Vagina (tissue), 2 donors: ENCODE data around the gene ANKEF1.

Source experiments
- POLR2A ChIP-seq, 2 donors: fragments of 450-650 bp; IDR thresholded peaks; one replicate each; pipeline ENCODE4 v1.6.1; 2017; ENCODE audit warnings: antibody characterized with exemption in 2 of 2, mild to moderate bottlenecking in 2 of 2, moderate library complexity in 2 of 2
- POLR2AphosphoS5 ChIP-seq, 2 donors: sonication (generic); formaldehyde crosslinking; IDR thresholded peaks; one replicate each; pipeline ENCODE4 v1.9.0; 2017; ENCODE audit warnings: antibody characterized with exemption in 2 of 2, mild to moderate bottlenecking in 2 of 2, low read depth in 1 of 2; ENCODE audit not compliant: insufficient read depth in 1 of 2
- TF ChIP-seq, protein P1 (sequence below), 3 experiments: fragments of 450-650 bp in 2 of 3; fragments of 200-600 bp in 1 of 3; sonication (generic) in 1 of 3; IDR thresholded peaks; one replicate each; pipeline ENCODE4 v1.5.1; 2017 to 2019; ENCODE audit warnings: antibody characterized with exemption in 3 of 3, mild to moderate bottlenecking in 2 of 3, moderate library complexity in 2 of 3

DNA sequence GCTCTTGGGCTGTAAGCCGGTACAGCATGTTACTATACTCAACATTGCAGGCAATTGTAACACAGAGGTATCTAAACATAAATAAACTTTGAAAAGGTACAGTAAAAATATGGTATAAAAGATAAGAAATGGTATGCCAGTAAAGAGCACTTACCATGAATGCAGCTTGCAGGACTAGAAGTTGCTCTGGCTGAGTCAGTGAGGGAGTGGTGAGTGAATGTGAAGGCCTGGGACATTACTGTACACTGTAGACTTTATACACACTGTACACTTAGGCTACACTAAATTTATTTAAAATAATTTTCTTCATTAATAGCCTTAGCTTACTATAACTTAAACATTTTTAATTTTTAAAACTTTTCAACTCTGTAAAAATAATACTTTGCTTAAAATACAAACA is 37.8 kb upstream of the ANKEF1 start:
- TF ChIP-seq, protein P1, sequence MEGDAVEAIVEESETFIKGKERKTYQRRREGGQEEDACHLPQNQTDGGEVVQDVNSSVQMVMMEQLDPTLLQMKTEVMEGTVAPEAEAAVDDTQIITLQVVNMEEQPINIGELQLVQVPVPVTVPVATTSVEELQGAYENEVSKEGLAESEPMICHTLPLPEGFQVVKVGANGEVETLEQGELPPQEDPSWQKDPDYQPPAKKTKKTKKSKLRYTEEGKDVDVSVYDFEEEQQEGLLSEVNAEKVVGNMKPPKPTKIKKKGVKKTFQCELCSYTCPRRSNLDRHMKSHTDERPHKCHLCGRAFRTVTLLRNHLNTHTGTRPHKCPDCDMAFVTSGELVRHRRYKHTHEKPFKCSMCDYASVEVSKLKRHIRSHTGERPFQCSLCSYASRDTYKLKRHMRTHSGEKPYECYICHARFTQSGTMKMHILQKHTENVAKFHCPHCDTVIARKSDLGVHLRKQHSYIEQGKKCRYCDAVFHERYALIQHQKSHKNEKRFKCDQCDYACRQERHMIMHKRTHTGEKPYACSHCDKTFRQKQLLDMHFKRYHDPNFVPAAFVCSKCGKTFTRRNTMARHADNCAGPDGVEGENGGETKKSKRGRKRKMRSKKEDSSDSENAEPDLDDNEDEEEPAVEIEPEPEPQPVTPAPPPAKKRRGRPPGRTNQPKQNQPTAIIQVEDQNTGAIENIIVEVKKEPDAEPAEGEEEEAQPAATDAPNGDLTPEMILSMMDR (IDR thresholded peaks at IDR 0.05) = no peak
- TF ChIP-seq POLR2A (IDR thresholded peaks at IDR 0.05) = no peak
- no peak for TF ChIP-seq POLR2AphosphoS5 (IDR thresholded peaks at IDR 0.05; ENCODE audit: insufficient read depth in 1 of 2, low read depth in 1 of 2)
